Activated B cell treated with CpG ODN at 0.5 μM for 24 hours (primary cell): ENCODE results near the gene DUSP2. TPM values are rescaled to one million over a fixed set of nuclear protein-coding genes. Genes with fewer than 3 reads are reported as not detected.

Experiments
- ATAC-seq: fragments of 200-7000 bp; cut with Tn5 transposase; one replicate; pipeline ENCODE4 v1.10.0; 2021; ENCODE audit warnings: low read depth, mild to moderate bottlenecking, moderate library complexity
- CTCF ChIA-PET: fragments of 350-600 bp; sonication (Branson Sonifier 250); formaldehyde crosslinking; loops from one replicate; lab custom pipeline; 2021; ENCODE audit warnings: antibody characterized with exemption; lab: Charles Lee
- POLR2A ChIA-PET: fragments of 350-600 bp; sonication (Branson Sonifier 250); formaldehyde crosslinking; loops from one replicate; lab custom pipeline; 2021; ENCODE audit warnings: antibody characterized with exemption; lab: Charles Lee
- DNase-seq: peaks from one replicate; pipeline ENCODE4 v3.0.0; 2022
- H3K27ac Mint-ChIP-seq: one replicate; pipeline ENCODE4 v1.8.0; 2020; ENCODE audit warnings: mixed read lengths
- H3K27me3 Mint-ChIP-seq: one replicate; pipeline ENCODE4 v1.8.0; 2021; ENCODE audit warnings: mixed read lengths
- H3K36me3 Mint-ChIP-seq: one replicate; pipeline ENCODE4 v1.8.0; 2021; ENCODE audit warnings: low read depth, mixed read lengths
- H3K4me1 Mint-ChIP-seq: one replicate; pipeline ENCODE4 v1.8.0; 2021; ENCODE audit warnings: mixed read lengths
- H3K4me3 Mint-ChIP-seq: one replicate; pipeline ENCODE4 v1.8.0; 2020; ENCODE audit warnings: mild to moderate bottlenecking, mixed read lengths
- H3K9me3 Mint-ChIP-seq: one replicate; pipeline ENCODE4 v1.8.0; 2020; ENCODE audit warnings: mixed read lengths
- intact Hi-C: fragments of 100-400 bp; cut with micrococcal nuclease; formaldehyde crosslinking; loops from one replicate; pipeline ENCODE4 v1.15.1; 2024
- total RNA-seq: library from RNA; stranded (reverse); gene quantifications from 2 replicates; pipeline ENCODE4 v1.2.3, GENCODE V29; 2022
- TF ChIP-seq, protein P1 (sequence below): fragments of 200-600 bp; IDR thresholded peaks from one replicate; pipeline ENCODE4 v1.8.0; 2022; ENCODE audit warnings: antibody characterized with exemption, mild to moderate bottlenecking

Gene DUSP2
- total RNA-seq, 1 donor from 2014 or later = 118 TPM

GRCh38 chr2:96119389-96119751 lies 25.9 kb downstream of the DUSP2 start:
- Mint-ChIP-seq H3K4me3 (peak overlapping the region; percentile 11), H3K27ac (no peak overlapping the region), H3K9me3 (no peaks in the 10 kb centered on the region), H3K27me3 (peaks cover 22% of the 10 kb centered on the region), H3K4me1 (peaks cover 25% of the 10 kb centered on the region), H3K36me3 (no peaks in the 10 kb centered on the region)
- ATAC-seq (no peak), DNase-seq (no peak)
- ChIA-PET POLR2A (no interaction called here), CTCF (interaction anchor here (3.6 kb wide), 1 partner anchor 56 kb away, joined by 35 read pairs; no protein-coding TSS in a partner anchor)
- TF ChIP-seq, protein P1, sequence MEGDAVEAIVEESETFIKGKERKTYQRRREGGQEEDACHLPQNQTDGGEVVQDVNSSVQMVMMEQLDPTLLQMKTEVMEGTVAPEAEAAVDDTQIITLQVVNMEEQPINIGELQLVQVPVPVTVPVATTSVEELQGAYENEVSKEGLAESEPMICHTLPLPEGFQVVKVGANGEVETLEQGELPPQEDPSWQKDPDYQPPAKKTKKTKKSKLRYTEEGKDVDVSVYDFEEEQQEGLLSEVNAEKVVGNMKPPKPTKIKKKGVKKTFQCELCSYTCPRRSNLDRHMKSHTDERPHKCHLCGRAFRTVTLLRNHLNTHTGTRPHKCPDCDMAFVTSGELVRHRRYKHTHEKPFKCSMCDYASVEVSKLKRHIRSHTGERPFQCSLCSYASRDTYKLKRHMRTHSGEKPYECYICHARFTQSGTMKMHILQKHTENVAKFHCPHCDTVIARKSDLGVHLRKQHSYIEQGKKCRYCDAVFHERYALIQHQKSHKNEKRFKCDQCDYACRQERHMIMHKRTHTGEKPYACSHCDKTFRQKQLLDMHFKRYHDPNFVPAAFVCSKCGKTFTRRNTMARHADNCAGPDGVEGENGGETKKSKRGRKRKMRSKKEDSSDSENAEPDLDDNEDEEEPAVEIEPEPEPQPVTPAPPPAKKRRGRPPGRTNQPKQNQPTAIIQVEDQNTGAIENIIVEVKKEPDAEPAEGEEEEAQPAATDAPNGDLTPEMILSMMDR = no peak
- intact Hi-C loops = loop anchor here (10.0 kb wide), 1 partner anchor 95 kb away; no protein-coding TSS in a partner anchor

DNA sequence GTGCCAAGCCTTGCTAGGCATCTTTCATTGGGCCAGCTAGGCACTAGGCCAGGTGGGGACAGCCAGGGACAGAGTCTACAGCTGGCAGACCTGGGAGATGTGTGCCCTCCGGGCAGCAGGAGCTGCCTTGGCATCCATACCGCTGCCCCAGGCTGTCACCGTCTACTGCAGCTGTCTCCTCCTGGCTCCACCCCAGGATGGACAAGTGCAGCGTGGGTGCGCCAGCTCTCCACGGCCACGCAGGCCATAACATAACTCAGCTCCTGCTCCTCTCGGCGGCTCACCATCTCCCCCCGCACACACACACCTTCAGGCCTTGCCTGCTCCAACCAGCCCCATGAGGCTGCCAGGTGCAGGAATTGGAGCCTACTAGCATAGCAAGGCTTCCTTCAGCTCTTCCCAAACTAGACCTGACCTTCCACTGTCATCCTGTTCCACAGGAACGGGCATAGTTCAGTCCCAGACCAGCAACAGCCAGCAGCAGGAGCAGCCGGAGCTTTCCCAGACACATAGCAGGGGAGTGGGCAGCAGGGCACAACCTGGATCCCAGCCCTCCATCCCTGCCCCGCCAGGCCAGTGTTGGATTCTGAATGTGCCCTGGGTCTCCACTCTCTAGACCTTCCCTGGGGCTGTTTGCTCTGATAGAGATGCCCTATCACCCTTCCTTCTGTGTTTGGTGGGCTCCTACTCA lies 26.4 kb downstream of the DUSP2 start:
- peak overlapping the region; percentile 46 for H3K4me3 Mint-ChIP-seq
- ChIA-PET CTCF (interaction anchor here (0.5 to 3.6 kb wide), 2 partner anchors 56 to 161 kb away, joined by 3 to 35 read pairs; no protein-coding TSS in a partner anchor), POLR2A (interaction anchor here (1.2 to 1.4 kb wide), 2 partner anchors 56 to 90 kb away, joined by 3 to 7 read pairs; partner anchors contain the start of gene STARD7)
- H3K27me3 Mint-ChIP-seq = peaks cover 22% of the 10 kb centered on the region
- ATAC-seq (no peak), DNase-seq (no peak)
- H3K4me1 Mint-ChIP-seq = peaks cover 25% of the 10 kb centered on the region
- no peaks in the 10 kb centered on the region for H3K9me3 Mint-ChIP-seq
- intact Hi-C loops = loop anchor here (10.0 kb wide), 1 partner anchor 94 kb away; no protein-coding TSS in a partner anchor
- no peaks in the 10 kb centered on the region for H3K36me3 Mint-ChIP-seq
- TF ChIP-seq, protein P1 = no peak
- no peak overlapping the region for H3K27ac Mint-ChIP-seq

- Mint-ChIP-seq H3K36me3 (no peaks in the 10 kb centered on the region), H3K9me3 (no peaks in the 10 kb centered on the region), H3K4me1 (peaks cover 25% of the 10 kb centered on the region), H3K27me3 (peaks cover 22% of the 10 kb centered on the region), H3K27ac (no peak overlapping the region), H3K4me3 (peak overlapping the region; percentile 71)
- ATAC-seq = no peak
- CTCF ChIA-PET = interaction anchor here (0.6 to 3.6 kb wide), 13 partner anchors 13 to 515 kb away, joined by 3 to 35 read pairs (median 4); partner anchors contain the start of genes ANKRD36C, ASTL and STARD7
- POLR2A ChIA-PET = interaction anchor here (0.9 to 1.4 kb wide), 3 partner anchors 56 to 91 kb away, joined by 3 to 7 read pairs (median 3); partner anchors contain the start of gene STARD7
- TF ChIP-seq, protein P1 = no peak
- intact Hi-C loops = loop anchor here (1.0 to 10.0 kb wide), 4 partner anchors 21 to 126 kb away; partner anchors contain the start of gene ASTL
- DNase-seq = peak; percentile 13
These were observed 27.3 kb downstream of the DUSP2 start for GRCh38 chr2:96117701-96118588.

DNA sequence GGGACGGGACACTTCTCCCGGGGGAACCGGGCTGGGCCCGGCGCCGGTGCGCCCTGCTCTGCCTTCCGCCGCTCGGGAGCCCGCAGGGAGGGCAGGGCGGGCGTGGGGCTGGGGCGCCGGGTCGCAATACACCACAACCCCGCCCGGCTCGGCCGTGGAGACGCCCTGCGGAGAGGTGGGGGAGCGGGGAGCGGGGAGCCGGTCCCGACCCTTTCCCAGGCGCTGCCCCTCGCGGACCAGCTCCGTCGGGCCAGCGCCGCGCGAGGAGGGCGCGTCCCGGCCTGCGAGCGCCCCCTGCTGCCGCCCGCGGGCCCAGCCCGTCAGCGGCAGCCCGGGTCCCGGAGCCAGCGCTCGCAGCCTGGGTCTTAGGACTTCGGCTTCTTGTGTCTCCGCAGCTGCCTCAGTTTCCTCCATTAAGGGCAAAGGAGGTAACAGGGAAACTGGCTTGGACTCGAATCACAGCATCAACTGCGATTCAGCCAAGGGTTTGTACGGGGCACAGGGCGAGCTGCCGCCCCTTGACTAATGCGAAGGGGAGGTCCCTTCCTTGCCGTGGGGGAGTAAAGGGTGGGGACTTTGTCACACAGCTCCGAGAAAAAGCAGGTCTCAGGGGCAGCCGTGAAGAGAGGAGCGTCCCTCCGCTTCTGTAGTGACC lies 28.2 kb downstream of the DUSP2 start:
- Mint-ChIP-seq H3K27me3 (peaks cover 22% of the 10 kb centered on the region), H3K36me3 (no peaks in the 10 kb centered on the region), H3K9me3 (no peaks in the 10 kb centered on the region), H3K4me1 (peaks cover 25% of the 10 kb centered on the region), H3K27ac (peak overlapping the region; percentile 41), H3K4me3 (peak overlapping the region; percentile 71)
- POLR2A ChIA-PET = interaction anchor here (0.5 to 1.0 kb wide), 3 partner anchors 57 to 358 kb away, joined by 3 to 8 read pairs (median 3); partner anchors contain the start of gene NCAPH
- CTCF ChIA-PET = interaction anchor here (0.6 to 3.6 kb wide), 16 partner anchors 9 to 204 kb away, joined by 3 to 35 read pairs (median 4); partner anchors contain the start of genes ANKRD36C, ASTL and STARD7
- intact Hi-C loops = loop anchor here (1.0 to 10.0 kb wide), 5 partner anchors 22 to 149 kb away; partner anchors contain the start of genes ASTL and CIAO1
- TF ChIP-seq, protein P1 = peak; percentile 56
- ATAC-seq (peak; percentile 79), DNase-seq (peak; percentile 82)
